HG02870 (cell line): Measurements from ENCODE around the gene SKIC8.
A peak's percentile ranks its signal among the peaks of the same experiment; 100 is the strongest.

Source experiments
- ATAC-seq: cut with Tn5 transposase; IDR thresholded peaks from one replicate; pipeline ENCODE4 v1.9.1; 2021; ENCODE audit warnings: mild to moderate bottlenecking, moderate library complexity; ENCODE audit not compliant: unreplicated experiment

SKIC8 gene

DNA sequence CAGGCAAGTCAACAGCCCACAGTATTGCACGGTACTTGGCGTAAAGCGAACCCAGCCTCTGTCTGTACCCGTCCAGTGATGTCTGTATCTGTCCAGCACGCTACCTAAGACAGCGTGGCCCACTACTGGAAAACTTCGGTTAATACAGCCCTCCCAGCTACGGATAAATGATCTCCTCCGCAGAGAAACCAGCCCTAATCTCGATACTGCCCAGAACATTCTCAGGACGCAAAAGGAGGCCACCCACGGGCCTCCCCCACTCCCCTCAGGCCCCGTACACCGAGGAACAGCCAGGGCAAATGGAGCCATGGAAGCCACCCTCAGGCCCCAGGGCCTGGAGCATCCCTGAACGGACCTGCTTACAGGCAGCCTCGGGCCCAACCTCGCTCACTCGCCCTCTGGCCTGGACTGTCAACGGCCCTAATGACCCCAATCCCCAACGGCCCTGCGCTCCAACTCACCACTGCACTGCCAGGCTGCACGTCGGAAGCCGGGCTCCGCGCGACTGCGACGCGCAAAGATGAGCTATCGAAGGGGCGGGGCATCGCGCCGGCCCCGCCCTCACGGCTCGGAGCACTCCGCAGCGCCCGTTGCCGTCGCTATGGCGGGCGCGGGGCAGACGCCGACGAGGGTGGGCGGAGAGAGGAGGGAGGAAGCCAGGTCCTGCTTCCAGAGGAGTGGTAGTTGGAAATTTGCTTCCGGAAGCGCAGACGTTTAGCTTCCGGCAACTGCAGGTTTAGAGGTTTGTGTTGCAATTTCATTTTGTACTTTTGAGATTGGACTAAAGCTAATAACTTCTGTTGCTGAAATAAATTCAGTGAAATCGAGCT lies at the start of gene SKIC8:
Gene SKIC8 (minus strand): TSS at position 509 of the 830 bp plus-strand sequence. CDS start 3,923 bp downstream, outside the sequence.
- peak; percentile 57 for ATAC-seq

DNA sequence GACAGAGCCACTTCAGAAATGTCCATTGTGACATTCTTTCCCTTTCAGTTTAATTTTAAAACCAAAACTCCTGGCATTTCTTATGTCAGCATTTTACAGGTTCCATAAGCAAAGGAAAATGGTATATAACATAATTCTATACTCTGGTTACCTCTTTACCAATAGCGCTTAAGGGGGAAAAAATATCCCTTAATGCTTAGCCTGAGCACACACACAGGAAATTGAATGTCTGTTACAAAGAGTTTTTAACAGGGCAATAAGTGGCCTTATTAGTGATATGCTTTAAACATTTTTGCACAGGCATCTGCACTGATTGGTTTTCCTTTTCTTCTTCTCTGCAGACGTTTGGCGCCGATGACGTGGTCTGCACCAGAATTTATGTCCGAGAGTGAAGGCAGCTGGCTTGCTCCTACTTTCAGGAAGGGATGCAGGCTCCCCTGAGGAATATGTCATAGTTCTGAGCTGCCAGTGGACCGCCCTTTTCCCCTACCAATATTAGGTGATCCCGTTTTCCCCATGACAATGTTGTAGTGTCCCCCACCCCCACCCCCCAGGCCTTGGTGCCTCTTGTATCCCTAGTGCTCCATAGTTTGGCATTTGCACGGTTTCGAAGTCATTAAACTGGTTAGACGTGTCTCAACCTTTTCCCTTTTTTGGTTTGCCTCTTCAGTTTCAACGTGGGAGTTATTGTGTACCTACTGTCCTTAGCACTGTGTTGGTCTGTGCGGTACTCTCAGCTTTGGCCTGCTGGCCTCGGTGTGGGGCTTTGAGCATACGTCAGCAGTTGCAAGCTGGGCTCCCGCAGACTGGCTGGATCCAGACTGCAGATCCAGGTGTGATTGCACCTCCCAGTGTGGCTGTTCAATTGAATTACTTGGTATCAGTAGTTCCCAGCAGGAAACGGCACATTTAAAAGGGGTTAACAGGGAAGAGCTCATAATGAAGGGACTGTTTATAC lies 48.5 kb upstream of the SKIC8 start:
- ATAC-seq = no peak

DNA sequence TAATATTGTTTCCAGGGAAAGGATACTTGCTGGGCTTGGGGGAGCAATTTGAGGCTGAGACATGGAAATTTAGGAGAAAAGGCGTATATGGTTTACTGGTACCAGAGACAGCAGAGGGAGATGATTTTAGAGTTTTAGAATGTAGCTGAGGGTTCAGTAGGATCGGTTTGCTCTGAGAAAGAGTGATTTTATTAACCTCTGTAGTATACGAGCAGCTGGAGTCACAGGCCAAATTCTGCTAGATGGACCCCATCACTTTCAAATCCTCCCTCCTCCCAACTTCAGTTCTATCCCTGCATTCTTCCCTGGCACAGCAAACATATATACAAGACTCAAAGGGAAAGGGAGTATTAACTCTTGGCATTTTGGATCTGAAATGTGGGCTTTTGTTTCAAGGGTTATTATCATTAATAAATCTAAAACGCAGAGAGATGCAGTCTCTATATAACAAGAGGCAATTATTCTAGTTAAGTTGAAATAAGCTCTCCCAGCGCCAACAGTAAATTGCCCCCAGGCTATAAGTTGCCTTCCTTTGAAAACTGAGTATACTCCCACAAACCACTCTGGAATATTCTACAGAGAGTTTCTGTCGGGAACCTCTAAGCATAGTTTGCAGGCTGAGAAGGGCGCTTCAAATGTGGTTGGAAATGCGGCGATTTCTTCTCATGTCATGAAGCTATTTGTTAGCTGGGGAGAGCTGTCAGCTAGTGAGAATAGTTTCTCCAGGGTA lies 46.2 kb upstream of the SKIC8 start:
- ATAC-seq = no peak

DNA sequence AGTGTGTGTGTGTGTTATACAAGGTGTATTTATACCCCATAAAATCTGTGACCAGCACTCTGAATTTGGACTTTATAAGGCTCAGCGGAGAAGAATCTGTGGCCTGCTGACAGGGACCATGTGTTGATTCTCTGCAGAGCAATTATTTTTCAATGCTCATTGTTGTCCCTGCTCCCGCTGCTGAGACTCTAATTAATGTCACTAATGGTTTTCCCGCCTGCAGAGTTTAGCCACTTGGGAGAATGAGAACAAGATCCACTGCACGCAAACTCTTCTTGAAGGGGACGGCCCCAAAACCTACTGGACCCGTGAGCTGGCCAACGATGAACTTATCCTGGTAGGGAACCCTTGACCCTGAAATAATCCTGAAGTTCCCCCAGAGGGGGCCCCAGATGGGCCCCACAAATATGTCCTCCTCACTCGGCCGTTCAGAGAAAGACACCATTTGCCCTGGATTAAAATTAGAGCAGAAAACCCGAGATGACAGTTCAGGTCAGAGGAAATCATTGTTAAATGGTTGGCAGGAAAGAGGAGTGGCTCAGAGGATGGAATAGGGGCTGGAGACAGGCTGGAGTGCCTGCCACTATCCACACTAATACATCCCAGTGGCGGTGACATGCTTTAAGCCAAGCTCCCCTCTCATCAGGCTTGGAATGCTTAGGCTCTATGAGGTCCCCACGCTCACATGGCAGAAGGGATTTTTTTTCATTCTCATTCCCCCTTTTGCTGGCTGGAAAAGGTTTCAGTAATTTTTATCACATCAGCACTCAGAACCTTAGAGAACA lies 44.1 kb upstream of the SKIC8 start:
- no peak for ATAC-seq

DNA sequence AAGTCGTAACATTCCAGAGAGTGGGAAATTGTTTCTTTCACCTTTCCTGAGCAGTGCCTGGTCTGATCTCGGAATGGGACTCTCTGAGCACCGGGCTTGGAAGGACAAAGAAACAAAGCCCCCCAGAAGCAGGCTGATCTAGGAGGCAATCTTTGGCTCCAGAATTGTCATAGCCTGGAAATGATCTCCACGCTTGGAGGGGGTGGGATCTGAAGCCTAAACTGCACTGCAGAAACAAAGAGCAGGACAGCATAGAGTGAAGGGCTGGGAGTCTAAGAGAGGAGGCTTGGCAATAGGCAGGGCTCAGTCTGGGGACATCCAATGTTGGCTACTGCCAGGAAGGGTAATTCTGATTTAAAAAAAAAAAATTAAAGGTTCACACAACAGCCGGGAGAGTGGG lies 42.6 kb upstream of the SKIC8 start:
- ATAC-seq = no peak

DNA sequence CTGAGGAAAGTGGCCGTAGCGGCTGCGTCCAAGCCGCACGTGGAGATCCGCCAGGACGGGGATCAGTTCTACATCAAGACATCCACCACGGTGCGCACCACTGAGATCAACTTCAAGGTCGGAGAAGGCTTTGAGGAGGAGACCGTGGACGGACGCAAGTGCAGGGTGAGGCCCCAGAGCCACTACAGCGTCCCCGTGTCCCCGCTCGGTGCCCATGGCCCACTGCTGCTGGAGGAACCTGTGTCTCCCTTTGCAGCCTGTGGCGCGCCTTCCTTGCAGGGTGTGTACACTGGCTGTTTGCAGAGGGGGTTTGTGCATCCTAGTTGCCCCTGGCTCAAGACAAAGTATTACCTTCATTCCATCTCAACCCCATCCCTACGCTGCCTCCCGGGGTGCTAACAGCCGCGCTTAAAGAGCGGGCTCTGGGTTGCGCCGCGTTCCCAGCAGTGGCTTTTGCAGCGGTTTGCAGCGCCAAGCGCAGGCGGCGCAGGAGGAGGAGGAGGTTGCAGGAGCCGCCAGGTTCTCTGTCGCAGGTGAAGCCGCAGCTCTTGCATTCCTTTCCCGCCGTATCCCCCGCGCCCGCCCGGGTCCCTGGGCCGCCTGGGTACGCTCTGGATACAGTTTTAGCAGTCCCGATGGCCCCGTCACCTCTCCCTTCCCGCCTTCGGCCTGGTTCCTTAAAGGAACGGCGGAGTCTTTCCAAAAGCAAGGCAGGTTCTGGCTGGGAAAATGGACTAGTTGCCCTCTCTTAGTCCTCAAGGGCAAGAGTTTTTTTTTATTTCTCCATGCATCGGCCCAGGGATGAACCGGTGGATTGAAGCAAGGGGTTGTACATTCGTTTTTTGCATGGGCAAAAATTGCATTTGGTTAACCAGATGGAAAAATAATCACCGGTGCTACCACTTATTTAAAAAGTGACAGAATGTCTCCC lies 41.9 kb upstream of the SKIC8 start:
- no peak for ATAC-seq

DNA sequence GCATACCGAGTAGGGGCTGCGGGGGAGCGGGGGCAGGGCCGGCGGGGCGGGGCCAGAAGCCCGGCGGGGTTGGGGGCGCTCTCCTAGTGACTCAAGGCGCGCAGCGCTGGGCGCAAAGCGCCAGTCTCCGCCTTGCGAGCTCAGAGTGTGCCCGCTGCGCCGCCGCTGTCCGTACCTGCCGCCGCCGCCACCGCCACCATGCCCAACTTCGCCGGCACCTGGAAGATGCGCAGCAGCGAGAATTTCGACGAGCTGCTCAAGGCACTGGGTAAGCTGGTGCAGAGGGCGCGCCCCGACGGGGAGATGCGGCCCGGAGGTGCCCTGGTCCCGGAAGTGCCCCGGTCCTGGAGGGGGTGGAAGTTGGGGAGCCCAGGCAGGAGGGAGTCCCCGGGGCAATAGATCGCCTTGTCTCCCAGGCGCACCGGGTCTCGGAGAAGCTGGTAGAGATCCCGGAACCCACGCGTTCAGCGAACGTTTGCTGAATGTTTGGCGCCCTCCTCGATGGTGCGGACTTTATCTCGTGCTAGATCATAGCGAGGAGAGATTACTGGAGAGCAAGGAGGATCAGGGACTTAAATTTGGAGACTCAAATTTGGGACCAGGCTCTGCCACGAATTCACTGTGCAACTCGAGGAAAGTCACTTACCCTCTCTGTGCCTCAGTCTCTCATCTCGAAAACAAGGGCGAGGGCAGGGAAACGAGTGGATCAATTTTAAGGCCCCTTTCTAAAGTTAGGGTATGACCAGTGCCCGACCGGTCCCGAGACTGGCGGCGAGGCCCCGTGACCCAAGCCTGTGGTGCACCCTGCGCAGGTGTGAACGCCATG lies 41.0 kb upstream of the SKIC8 start, which contains the start of gene CRABP1:
Gene CRABP1 (plus strand): TSS at position 123 of the 826 bp plus-strand sequence. CDS start 76 bp downstream, at position 199.
- no peak for ATAC-seq

DNA sequence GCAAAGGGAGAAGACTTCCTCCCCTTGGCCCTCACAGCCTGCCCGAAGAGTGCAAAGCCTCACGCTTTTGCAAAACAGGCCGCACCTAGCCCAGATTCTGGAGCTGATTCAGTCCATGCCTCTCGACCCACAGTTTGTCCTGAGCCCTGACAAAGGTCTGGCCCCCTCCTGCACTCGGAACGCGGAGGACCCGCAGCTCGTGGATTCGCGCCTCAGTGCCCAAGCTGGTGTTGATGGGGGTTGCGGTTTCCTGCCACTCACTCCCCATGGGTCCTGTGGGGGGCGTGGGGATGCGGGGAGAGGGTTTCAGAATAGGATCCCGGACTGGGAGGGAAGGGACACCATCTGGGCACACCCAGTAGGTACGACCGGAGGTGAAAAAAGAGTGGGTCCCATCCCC lies 40.1 kb upstream of the SKIC8 start:
- no peak for ATAC-seq

DNA sequence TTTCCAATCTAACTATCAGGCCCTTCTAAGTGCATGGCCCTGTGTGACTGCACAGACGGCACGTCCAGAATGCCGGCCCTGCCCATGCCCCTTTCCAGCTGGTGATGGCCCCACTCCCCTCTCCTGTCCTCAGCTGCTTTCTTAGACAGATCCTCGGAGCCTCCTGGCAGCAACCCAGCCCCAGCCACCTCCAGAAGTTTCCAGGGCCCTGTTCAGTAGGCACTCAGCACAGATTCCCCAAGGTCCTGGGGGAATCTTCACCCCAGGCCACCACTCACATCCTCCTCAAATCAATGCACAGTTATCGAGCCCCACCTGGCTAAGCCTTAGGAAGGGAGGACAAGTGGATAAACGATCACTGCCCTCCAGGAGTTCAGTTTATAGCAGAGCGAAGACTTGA lies 39.4 kb upstream of the SKIC8 start:
- no peak for ATAC-seq

DNA sequence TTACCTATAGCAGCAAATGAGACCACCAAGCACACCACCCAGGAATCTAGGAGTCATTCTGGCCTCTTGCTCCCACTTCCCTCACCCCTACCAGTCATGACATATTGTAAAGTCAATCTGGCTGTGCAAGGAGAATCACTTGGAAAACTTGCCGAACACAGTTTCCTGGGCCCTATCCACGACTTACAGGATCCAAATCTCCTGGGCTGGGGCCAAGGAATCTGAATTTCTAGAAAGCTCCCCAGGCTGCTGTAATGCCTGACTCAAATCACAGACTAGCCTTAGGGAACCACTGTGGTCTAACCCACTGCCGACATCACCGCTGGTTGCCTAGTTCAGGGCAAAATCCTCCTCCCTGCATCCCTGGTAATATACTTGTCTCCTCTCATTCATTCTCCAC lies 36.6 kb upstream of the SKIC8 start:
- ATAC-seq = no peak

DNA sequence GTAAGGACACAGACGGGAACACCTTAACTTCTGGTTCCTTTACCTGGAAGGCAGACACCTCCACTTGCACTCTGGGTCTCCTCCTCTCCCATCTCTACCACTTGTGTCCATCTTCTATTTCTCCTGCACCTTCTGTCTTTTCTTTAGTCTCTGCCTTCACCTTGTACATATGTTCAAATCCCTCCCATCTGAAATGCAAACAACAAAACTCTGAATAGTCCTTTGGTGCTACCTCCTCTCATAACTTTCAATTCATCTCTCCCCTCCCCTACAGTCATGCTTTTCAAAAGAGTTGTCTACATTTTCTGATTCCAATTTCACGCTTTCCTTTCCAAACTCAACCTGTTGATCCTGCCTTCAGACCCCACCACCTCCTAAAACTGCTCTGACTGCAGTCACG lies 35.4 kb upstream of the SKIC8 start:
- ATAC-seq = no peak

DNA sequence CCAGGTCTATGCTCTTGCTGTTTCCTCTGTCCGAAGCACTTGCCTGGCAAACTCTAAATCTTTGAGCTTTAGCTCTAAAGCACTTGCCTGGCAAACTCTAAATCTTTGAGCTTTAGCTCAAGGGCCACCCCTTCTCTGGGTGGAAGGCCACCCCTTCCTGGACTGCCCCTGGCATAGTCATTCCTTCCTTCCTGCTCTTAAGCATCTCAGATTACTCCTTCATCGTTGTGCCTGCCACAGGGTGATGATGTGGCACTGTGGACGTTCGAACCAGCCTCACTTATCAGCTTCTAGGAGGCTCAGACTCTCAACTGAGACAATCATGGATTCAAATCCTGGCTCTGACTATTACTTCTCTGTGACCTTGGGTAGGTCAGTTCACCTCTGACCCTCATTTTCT lies 30.2 kb upstream of the SKIC8 start:
- no peak for ATAC-seq

DNA sequence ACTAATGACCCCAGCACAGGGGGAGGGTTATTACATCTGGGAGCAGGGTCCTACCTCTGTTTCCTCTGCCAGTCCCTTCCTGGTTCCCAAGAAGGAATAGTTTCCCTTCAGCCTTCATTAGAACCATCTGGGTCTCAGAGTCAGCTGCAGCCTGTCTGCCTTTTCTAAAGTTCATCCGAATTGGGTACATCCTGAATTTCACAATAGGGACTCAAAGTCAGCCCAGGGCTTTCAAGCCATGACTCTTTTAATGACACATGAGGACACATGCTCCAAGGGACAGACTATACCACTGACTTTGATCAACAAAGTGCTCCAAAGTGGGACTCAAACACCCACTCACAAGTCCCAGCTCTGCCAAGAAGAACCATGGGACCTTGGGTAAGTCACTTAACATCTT lies 28.1 kb upstream of the SKIC8 start:
- no peak for ATAC-seq

DNA sequence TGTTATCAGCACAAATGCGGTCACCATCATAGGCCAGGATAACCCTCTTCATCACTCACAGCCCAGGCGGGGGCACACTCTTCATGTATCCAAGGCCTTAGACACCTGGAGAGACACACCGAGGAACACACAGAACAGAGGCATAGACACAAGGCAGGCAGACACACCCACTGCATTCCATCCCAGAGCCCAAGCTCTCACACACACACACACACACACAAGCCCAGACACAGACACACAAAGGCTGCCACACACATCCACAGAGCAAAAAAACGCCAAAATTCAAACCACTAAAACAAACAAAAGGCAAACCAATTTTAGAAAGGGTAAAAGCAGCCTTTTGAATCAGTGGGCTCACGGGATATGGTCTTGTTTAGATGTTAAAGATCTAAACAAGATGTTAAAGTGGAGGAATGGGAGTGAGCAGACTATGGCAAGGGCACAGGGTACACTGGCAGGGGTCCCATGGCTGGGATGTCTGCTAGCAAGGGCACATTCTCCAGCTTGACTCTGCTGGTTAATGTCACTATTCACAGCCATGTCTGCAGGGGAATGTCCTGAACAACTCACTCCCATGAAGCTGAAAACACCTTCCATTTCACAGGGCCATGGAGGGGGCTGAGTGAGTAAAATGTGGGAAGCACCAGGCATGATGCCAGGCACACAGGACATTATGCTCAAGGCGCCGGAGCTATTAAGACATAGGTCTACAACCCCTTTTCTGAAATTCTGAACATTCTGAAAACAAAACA lies 25.9 kb upstream of the SKIC8 start:
- no peak for ATAC-seq

DNA sequence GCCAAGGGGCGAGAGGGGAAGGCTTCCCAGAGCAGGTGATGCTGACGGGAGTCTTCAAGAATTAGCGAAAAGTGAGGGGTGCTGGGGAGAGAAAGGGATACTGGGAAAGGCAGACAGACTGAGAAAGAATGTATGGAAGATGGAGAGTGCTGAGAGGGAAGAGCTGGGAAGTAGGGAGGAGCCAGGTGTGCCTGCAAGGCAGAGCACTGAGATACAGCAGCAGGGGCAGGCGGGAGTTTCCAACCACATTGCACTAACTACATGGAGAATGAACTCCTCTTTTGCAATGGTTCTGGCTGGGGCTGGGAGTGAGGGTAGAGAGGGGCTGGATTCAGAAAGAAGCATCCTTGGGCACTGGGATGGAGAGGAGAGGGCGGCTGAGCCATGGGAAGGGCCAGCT lies 24.7 kb upstream of the SKIC8 start:
- ATAC-seq = no peak

DNA sequence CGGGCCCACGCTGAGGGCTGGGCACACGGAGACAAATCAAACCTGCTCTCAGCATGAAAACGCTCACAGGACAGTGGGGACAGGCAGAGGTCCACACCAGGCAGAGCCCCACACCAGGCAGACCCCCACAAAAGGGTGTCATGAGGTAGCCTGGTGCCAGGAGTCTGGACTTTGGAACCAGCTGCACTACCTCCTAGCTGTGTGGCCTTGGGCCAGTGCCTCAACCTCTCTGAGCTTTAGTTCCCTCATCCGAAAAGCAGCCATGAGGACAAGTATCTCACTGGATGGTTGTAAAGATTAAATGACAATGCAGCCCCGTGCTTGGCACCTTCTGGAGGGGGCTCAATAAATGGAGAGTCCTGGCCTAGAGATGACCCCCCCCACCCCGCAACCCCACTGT lies 24.3 kb upstream of the SKIC8 start:
- ATAC-seq = no peak

DNA sequence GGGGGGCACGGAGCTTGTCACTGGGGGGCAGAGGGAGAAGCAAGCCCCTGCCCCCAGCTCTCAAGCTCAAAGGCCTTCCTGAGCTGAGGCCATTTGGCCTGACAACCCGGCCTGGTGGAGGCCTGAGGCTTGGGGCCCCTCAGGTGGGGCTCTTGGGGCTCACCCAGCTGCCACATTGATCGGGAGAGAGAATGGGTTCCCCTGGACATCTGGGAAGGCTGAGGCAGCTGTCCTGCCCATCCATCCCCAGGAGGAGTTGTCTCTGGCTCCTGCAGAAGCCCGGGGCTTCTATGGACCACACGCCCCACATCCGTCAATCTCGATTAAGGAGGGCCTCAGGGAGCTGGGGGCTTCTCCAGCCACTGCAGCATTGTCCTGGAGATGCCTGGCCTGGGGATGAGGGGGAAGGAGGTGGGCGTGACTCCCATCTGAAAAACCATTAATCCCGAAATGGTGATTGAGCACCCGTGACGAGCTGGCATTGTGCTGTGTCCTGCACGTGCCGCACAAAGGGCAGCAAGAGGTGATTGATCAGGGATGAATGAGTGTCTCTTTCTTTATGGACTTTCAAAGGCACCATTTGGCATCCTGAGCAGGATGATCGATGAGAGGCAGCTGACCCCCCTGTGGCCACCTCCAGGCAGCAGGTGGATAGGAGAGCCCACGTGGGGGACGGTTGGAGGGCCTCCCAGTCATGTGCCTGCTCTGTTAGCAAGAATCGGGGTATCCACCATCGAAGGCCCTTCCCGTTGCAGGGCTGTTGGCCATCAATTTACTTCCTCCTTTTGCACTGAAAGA lies 23.5 kb upstream of the SKIC8 start:
- ATAC-seq = no peak
